Thyroid gland (tissue), 4 donors: ENCODE measurements around the gene KATNAL2.
"Not testable (repeated sequence)": the region's sequence is repeated elsewhere in the genome, so short reads cannot be mapped to it uniquely, and the experiment has no call there.

Source experiments
- CTCF ChIP-seq, 6 experiments: fragments of 200-600 bp in 3 of 6; fragments of 450-650 bp in 3 of 6; sonication (generic) in 3 of 6; IDR thresholded peaks; one replicate each; pipeline ENCODE4 v1.5.1; 2016 to 2019; ENCODE audit warnings: antibody characterized with exemption in 6 of 6, mild to moderate bottlenecking in 2 of 6, inconsistent platforms in 1 of 6, moderate library complexity in 1 of 6
- POLR2A ChIP-seq, 2 donors: fragments of 450-650 bp; IDR thresholded peaks; one replicate each; pipeline ENCODE4 v1.6.1; 2017; ENCODE audit warnings: antibody characterized with exemption in 2 of 2, mild to moderate bottlenecking in 2 of 2, moderate library complexity in 1 of 2

DNA sequence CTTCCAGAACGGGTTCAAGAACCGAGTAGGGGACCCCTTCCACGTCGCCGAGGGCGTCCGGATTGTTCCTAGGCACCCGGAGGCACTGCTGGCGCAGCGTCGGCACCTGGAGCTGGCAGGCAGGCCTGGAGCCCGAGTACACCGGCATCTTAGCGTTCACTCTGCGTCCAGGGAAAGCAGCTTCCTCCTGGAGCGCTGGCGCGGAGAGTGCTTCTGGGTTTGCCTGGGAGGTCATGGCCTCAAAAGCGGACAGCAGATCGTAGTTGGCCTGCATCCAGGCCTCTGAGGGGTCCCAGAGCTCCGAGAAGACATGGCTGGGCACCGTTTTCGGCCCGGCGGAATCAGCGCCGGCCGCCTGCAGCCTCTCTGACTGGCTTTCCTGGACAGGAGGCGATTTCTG lies 111.3 kb downstream of the KATNAL2 start:
- TF ChIP-seq CTCF, POLR2A (IDR thresholded peaks at IDR 0.05): not testable (repeated sequence)
